ENCODE data around the gene RUFY4.

Gene RUFY4

GRCh38 chr2:218125095-218125494, 56.0 kb downstream of the RUFY4 start:
- H3K27ac ChIP-seq (ENCODE audit: insufficient read depth, low read length, poor library complexity, severe bottlenecking): no peak overlapping the region
- H3K36me3 ChIP-seq (ENCODE audit: control insufficient read depth, insufficient read depth, low read length): no peaks in the 10 kb centered on the region
- H3K4me3 ChIP-seq (ENCODE audit: insufficient read depth, low read depth, low read length, poor library complexity, severe bottlenecking): no peak overlapping the region
- no peaks in the 10 kb centered on the region for H3K27me3 ChIP-seq (replicated peaks; ENCODE audit: control insufficient read depth, insufficient read depth, low read length, poor library complexity, severe bottlenecking)
- H3K9me3 ChIP-seq (ENCODE audit: control insufficient read depth, low read length): no peaks in the 10 kb centered on the region
- no peaks in the 10 kb centered on the region for H3K4me1 ChIP-seq (ENCODE audit: control insufficient read depth, insufficient read depth, low read length, poor library complexity, severe bottlenecking)
- DNase-seq: no peak

DNA sequence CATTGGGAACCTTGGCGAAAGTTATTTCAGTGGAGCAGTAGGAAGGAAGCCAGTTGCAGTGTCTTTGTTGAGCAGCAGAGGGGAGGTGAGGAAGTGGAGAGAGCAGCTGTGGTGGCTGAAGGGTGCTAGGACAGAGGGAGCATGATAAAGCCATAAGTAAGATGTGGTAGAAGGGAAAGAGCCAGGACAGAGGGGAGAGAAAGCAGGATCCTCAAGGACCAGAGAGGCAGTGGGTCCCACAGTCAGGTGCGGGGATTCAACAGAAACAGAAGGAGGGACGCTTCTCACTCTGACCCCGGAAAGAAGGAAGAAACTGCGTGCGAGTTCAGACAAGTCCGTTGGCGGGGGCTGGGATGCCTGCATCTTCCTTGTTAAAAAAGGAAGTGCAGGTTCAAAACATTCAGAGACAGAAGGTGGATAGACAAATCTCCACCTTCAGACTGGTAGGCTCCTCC, 56.6 kb downstream of the RUFY4 start, which contains the start of gene CXCR2:
CXCR2 (plus strand) TSS at position 403 of the 455 bp plus-strand sequence. CDS start 8,774 bp downstream, outside the sequence.
- Histone ChIP-seq H3K4me1 (ENCODE audit: control insufficient read depth, insufficient read depth, low read length, poor library complexity, severe bottlenecking) (no peaks in the 10 kb centered on the region), H3K27ac (ENCODE audit: insufficient read depth, low read length, poor library complexity, severe bottlenecking) (no peak within 1 kb of the TSS), H3K36me3 (ENCODE audit: control insufficient read depth, insufficient read depth, low read length) (no peaks in the 10 kb centered on the region), H3K27me3 (replicated peaks; ENCODE audit: control insufficient read depth, insufficient read depth, low read length, poor library complexity, severe bottlenecking) (no peaks in the 10 kb centered on the region), H3K9me3 (ENCODE audit: control insufficient read depth, low read length) (no peaks in the 10 kb centered on the region), H3K4me3 (ENCODE audit: insufficient read depth, low read depth, low read length, poor library complexity, severe bottlenecking) (no peak within 1 kb of the TSS)
- DNase-seq: no peak

DNA sequence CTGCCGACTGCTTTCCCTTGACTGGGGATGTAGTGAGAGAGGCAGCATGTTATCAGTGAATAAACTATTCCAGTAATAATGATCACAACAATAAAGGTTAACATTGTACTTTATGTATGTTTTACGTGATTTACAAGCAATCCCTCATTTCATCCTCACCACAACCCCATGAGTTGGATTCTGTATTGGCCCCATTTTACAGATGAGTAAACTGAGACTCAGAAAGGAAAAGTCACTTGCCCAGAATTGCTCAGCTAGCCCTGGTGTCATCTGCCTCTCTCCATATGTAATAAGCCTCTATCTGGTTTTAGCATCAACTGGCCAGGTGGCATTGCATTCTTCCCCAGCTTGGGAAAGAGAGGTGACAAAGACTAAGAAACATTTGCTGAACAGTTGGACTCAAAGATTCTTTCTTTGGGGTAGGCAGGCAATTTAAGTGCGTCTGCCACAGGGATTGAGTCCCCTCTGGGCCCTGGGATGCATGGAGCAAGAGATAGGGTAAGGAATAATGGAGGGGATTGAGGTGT, 58.9 kb downstream of the RUFY4 start:
- no peaks in the 10 kb centered on the region for H3K36me3 ChIP-seq (ENCODE audit: control insufficient read depth, insufficient read depth, low read length)
- H3K4me1 ChIP-seq (ENCODE audit: control insufficient read depth, insufficient read depth, low read length, poor library complexity, severe bottlenecking): no peaks in the 10 kb centered on the region
- no peaks in the 10 kb centered on the region for H3K9me3 ChIP-seq (ENCODE audit: control insufficient read depth, low read length)
- no peaks in the 10 kb centered on the region for H3K27me3 ChIP-seq (replicated peaks; ENCODE audit: control insufficient read depth, insufficient read depth, low read length, poor library complexity, severe bottlenecking)
- H3K27ac ChIP-seq (ENCODE audit: insufficient read depth, low read length, poor library complexity, severe bottlenecking): no peak overlapping the region
- H3K4me3 ChIP-seq (ENCODE audit: insufficient read depth, low read depth, low read length, poor library complexity, severe bottlenecking): no peak overlapping the region
- no peak for DNase-seq

- Histone ChIP-seq H3K27me3 (replicated peaks; ENCODE audit: control insufficient read depth, insufficient read depth, low read length, poor library complexity, severe bottlenecking) (no peaks in the 10 kb centered on the region), H3K4me1 (ENCODE audit: control insufficient read depth, insufficient read depth, low read length, poor library complexity, severe bottlenecking) (no peaks in the 10 kb centered on the region), H3K4me3 (ENCODE audit: insufficient read depth, low read depth, low read length, poor library complexity, severe bottlenecking) (no peak overlapping the region), H3K27ac (ENCODE audit: insufficient read depth, low read length, poor library complexity, severe bottlenecking) (no peak overlapping the region), H3K36me3 (ENCODE audit: control insufficient read depth, insufficient read depth, low read length) (no peaks in the 10 kb centered on the region), H3K9me3 (ENCODE audit: control insufficient read depth, low read length) (no peaks in the 10 kb centered on the region)
- DNase-seq: no peak
These were observed 59.9 kb downstream of the RUFY4 start for GRCh38 chr2:218128781-218129457.

DNA sequence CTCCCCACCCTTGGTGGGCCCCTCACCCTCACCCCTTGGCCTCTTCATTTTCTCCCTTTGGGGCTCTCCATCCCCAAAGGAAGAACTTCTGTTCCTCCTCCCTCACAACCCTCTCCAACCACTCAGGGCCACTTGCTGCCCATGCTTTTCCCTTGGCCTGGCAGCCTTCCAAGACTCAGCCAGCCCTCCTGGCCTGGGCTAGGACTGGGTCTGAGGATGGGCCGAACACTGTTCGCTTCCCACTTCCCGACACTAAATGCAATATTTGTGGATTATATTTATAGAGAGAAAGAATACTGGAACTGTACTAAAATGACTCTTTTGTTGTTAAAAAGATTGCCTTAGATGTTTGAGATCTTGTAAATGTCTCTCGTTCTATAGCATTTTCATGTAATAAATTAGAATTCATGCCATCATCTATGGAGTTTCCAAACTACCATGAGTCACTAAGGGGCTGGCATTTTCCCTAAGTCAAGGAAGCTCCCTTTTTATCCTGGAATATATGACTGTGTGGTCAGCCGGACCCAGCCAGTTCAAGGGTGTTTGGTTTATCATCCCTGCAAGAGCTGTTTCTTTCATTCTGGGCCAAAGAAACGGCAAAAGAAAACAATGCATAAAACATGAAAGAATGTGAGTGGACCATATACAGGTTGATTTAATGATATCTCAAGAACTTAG, 60.5 kb downstream of the RUFY4 start:
- Histone ChIP-seq H3K9me3 (ENCODE audit: control insufficient read depth, low read length) (no peaks in the 10 kb centered on the region), H3K27ac (ENCODE audit: insufficient read depth, low read length, poor library complexity, severe bottlenecking) (no peak overlapping the region), H3K27me3 (replicated peaks; ENCODE audit: control insufficient read depth, insufficient read depth, low read length, poor library complexity, severe bottlenecking) (no peaks in the 10 kb centered on the region), H3K4me3 (ENCODE audit: insufficient read depth, low read depth, low read length, poor library complexity, severe bottlenecking) (no peak overlapping the region), H3K36me3 (ENCODE audit: control insufficient read depth, insufficient read depth, low read length) (no peaks in the 10 kb centered on the region), H3K4me1 (ENCODE audit: control insufficient read depth, insufficient read depth, low read length, poor library complexity, severe bottlenecking) (no peaks in the 10 kb centered on the region)
- no peak for DNase-seq

DNA sequence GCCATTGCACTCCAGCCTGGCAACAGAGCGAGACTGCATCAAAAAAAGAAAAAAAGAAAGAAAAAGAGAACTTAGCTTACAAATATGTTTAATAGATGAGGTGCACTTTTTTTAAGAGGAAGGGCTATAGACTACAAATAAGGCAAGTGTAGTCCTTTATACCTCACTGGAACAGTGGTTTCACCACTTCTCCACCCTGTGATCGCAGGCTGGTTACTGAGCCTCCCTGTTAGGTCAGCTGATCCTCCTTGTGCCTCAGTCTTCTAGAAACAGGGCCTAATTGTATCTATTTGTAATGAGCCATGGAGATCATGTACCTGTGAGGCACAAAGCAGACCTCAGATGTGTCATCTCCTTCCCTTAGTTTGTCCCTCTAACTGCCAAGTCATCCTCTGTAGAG, 61.3 kb downstream of the RUFY4 start:
- Histone ChIP-seq H3K27me3 (replicated peaks; ENCODE audit: control insufficient read depth, insufficient read depth, low read length, poor library complexity, severe bottlenecking) (no peaks in the 10 kb centered on the region), H3K27ac (ENCODE audit: insufficient read depth, low read length, poor library complexity, severe bottlenecking) (no peak overlapping the region), H3K36me3 (ENCODE audit: control insufficient read depth, insufficient read depth, low read length) (no peaks in the 10 kb centered on the region), H3K9me3 (ENCODE audit: control insufficient read depth, low read length) (no peaks in the 10 kb centered on the region), H3K4me1 (ENCODE audit: control insufficient read depth, insufficient read depth, low read length, poor library complexity, severe bottlenecking) (no peaks in the 10 kb centered on the region), H3K4me3 (ENCODE audit: insufficient read depth, low read depth, low read length, poor library complexity, severe bottlenecking) (no peak overlapping the region)
- DNase-seq: no peak

DNA sequence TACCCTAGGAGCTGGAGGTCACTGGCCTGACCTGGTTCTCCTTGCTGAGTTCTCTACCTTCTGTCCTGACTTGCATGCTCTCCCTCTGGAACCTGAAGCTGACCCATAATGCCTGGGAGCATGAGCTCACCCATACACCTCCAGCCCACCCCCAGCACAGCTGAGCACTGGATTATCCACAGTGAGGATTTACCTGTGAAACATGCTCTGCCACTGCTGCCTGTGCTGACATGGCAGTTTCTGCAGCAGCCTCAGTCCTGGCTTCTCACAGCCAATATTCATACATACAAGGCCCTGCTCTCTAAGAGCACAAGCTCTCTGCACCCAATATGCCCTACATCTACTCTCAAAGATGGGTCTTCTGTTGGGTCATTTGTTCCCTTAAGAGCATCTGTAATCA, 61.8 kb downstream of the RUFY4 start:
- DNase-seq: no peak
- no peaks in the 10 kb centered on the region for H3K27me3 ChIP-seq (replicated peaks; ENCODE audit: control insufficient read depth, insufficient read depth, low read length, poor library complexity, severe bottlenecking)
- H3K4me3 ChIP-seq (ENCODE audit: insufficient read depth, low read depth, low read length, poor library complexity, severe bottlenecking): no peak overlapping the region
- H3K36me3 ChIP-seq (ENCODE audit: control insufficient read depth, insufficient read depth, low read length): no peaks in the 10 kb centered on the region
- no peaks in the 10 kb centered on the region for H3K9me3 ChIP-seq (ENCODE audit: control insufficient read depth, low read length)
- no peak overlapping the region for H3K27ac ChIP-seq (ENCODE audit: insufficient read depth, low read length, poor library complexity, severe bottlenecking)
- no peaks in the 10 kb centered on the region for H3K4me1 ChIP-seq (ENCODE audit: control insufficient read depth, insufficient read depth, low read length, poor library complexity, severe bottlenecking)

DNA sequence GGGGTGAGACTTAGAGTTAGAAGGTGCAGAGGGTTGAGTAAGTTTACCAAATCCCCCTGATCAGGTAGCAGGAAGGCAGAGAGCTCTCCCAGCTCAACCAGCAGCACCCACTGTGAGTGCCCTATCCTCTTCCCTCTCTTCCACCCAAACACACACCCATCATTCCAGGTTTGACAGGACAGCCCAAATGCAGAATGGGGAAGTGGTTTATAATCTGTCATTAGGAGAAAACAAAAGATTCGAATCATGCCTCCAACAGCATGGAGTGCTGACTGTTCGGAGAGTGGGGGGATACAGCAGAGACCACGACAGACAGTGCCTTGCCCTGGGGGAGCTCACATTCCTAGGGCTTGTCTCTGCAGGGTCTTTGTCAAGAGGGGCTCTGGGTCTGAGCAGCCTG, 68.5 kb downstream of the RUFY4 start:
- Histone ChIP-seq H3K27ac (ENCODE audit: insufficient read depth, low read length, poor library complexity, severe bottlenecking) (no peak overlapping the region), H3K4me3 (ENCODE audit: insufficient read depth, low read depth, low read length, poor library complexity, severe bottlenecking) (no peak overlapping the region), H3K4me1 (ENCODE audit: control insufficient read depth, insufficient read depth, low read length, poor library complexity, severe bottlenecking) (no peaks in the 10 kb centered on the region), H3K9me3 (ENCODE audit: control insufficient read depth, low read length) (no peaks in the 10 kb centered on the region), H3K36me3 (ENCODE audit: control insufficient read depth, insufficient read depth, low read length) (no peaks in the 10 kb centered on the region), H3K27me3 (replicated peaks; ENCODE audit: control insufficient read depth, insufficient read depth, low read length, poor library complexity, severe bottlenecking) (peaks cover 5% of the 10 kb centered on the region)
- no peak for DNase-seq

DNA sequence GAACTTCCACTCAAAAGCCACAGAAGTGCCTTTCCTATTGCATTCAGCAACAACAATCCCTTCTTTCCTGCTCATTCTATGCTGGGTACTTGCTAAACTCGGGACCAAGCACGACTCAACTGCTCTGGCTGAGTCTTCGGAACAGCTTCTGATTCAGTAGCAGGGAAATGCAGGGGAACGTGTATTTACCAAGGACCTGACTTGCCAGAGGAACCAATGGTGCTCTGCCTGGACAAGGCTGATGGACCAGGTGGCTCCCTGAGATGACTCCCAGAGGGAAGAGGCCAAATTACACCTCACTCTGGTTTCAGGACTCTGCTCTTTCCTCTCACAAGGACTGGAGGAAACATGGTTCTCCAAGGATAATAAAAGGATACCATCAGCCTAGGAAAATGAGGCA, 69.0 kb downstream of the RUFY4 start:
- peaks cover 5% of the 10 kb centered on the region for H3K27me3 ChIP-seq (replicated peaks; ENCODE audit: control insufficient read depth, insufficient read depth, low read length, poor library complexity, severe bottlenecking)
- no peaks in the 10 kb centered on the region for H3K4me1 ChIP-seq (ENCODE audit: control insufficient read depth, insufficient read depth, low read length, poor library complexity, severe bottlenecking)
- DNase-seq: no peak
- H3K9me3 ChIP-seq (ENCODE audit: control insufficient read depth, low read length): no peaks in the 10 kb centered on the region
- no peaks in the 10 kb centered on the region for H3K36me3 ChIP-seq (ENCODE audit: control insufficient read depth, insufficient read depth, low read length)
- H3K27ac ChIP-seq (ENCODE audit: insufficient read depth, low read length, poor library complexity, severe bottlenecking): no peak overlapping the region
- no peak overlapping the region for H3K4me3 ChIP-seq (ENCODE audit: insufficient read depth, low read depth, low read length, poor library complexity, severe bottlenecking)
